DND-41 (cell line): ENCODE data around the gene TPM3.

Source experiments
- ATAC-seq: fragments of 200-7000 bp; cut with Tn5 transposase; 3 replicates; pipeline ENCODE4 v1.9.1; 2021; ENCODE audit warnings: low read depth; ENCODE audit not compliant: insufficient read depth
- DNase-seq: peaks from one replicate; pipeline ENCODE4 v3.0.0-alpha.2; 2020
- H2AFZ ChIP-seq: 2 replicates; pipeline ENCODE4 v1.6.0; 2012; ENCODE audit warnings: low read depth, low read length
- H3K27ac ChIP-seq: 2 replicates; pipeline ENCODE4 v1.5.1; 2012; ENCODE audit warnings: low read length, inconsistent platforms
- H3K27me3 ChIP-seq: fragments of 200-600 bp; sonication (generic); 2 replicates; pipeline ENCODE4 v1.6.0; 2012; ENCODE audit warnings: low read length, mild to moderate bottlenecking, inconsistent platforms; ENCODE audit not compliant: insufficient read depth, poor library complexity
- H3K36me3 ChIP-seq: 2 replicates; pipeline ENCODE4 v1.5.1; 2012; ENCODE audit warnings: low read length, inconsistent platforms; ENCODE audit not compliant: insufficient read depth
- H3K4me1 ChIP-seq: 2 replicates; pipeline ENCODE4 v1.5.1; 2012; ENCODE audit warnings: mild to moderate bottlenecking, low read length; ENCODE audit not compliant: insufficient read depth
- H3K4me2 ChIP-seq: 2 replicates; pipeline ENCODE4 v1.6.0; 2012; ENCODE audit warnings: mild to moderate bottlenecking, moderate library complexity, low read length, inconsistent platforms; ENCODE audit not compliant: insufficient read depth
- H3K4me3 ChIP-seq, 2 experiments: fragments of 200-600 bp in 1 of 2; shearing (Covaris generic) in 1 of 2; 2 replicates each; pipeline ENCODE4 v1.5.1; 2012 to 2016; ENCODE audit warnings: inconsistent platforms in 2 of 2, low read length in 2 of 2, mild to moderate bottlenecking in 2 of 2, low read depth in 1 of 2, moderate library complexity in 1 of 2
- H3K79me2 ChIP-seq: 2 replicates; pipeline ENCODE4 v1.6.0; 2012; ENCODE audit warnings: low read length, inconsistent platforms; ENCODE audit not compliant: insufficient read depth
- H3K9ac ChIP-seq: 2 replicates; pipeline ENCODE4 v1.6.0; 2012; ENCODE audit warnings: low read depth, mild to moderate bottlenecking, inconsistent platforms, low read length, moderate library complexity
- H3K9me3 ChIP-seq: 2 replicates; pipeline ENCODE4 v1.5.1; 2012; ENCODE audit warnings: low read length, moderate library complexity, mild to moderate bottlenecking, inconsistent platforms; ENCODE audit not compliant: insufficient read depth, severe bottlenecking
- H4K20me1 ChIP-seq: 2 replicates; pipeline ENCODE4 v1.6.0; 2012; ENCODE audit warnings: low read length; ENCODE audit not compliant: insufficient read depth
- EZH2 ChIP-seq: IDR thresholded peaks from 3 replicates; pipeline ENCODE4 v1.6.1; 2012; ENCODE audit warnings: borderline replicate concordance, low read depth, mild to moderate bottlenecking, moderate library complexity, low read length, inconsistent platforms; ENCODE audit not compliant: severe bottlenecking
- TF ChIP-seq, protein P1 (sequence below): IDR thresholded peaks from 2 replicates; pipeline ENCODE4 v1.5.1; 2012; ENCODE audit warnings: borderline replicate concordance, low read length, moderate library complexity, mild to moderate bottlenecking; ENCODE audit not compliant: poor library complexity, severe bottlenecking; ENCODE audit errors: extremely low read depth

The TPM3 gene

DNA sequence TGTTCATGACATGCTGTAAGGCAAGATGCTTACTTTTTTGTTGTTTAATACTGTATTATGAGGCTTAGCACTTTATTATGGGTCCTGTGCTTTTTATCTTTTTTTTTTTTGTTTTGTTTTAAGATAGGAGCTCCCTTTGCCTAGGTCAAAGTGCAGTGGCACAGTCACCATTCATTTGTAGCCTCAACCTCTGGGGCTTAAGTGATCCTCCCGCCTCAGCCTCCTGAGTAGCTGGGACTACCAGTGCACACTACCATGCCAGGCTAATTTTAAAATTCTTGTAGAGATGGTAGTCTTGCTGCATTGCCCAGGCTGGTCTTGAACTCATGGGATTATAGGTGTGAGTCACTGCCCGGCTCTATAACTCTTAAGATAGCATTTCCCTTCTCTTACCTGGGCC is 33.5 kb upstream of the TPM3 start:
- no peak for DNase-seq
- Histone ChIP-seq H2AFZ (no peak overlapping the region), H3K79me2 (peaks cover 97% of the 10 kb centered on the region), H3K4me3 (no peak overlapping the region), H4K20me1 (peaks cover 60% of the 10 kb centered on the region), H3K36me3 (peaks cover 74% of the 10 kb centered on the region), H3K27ac (no peak overlapping the region), H3K9me3 (no peaks in the 10 kb centered on the region), H3K4me2 (peak overlapping the region; percentile 20; the same call in 1 of the 2 replicates), H3K4me1 (peaks cover 38% of the 10 kb centered on the region), H3K9ac (no peak overlapping the region), H3K27me3 (no peaks in the 10 kb centered on the region)
- no peak for ATAC-seq
- no peak for TF ChIP-seq EZH2
- TF ChIP-seq, protein P1, sequence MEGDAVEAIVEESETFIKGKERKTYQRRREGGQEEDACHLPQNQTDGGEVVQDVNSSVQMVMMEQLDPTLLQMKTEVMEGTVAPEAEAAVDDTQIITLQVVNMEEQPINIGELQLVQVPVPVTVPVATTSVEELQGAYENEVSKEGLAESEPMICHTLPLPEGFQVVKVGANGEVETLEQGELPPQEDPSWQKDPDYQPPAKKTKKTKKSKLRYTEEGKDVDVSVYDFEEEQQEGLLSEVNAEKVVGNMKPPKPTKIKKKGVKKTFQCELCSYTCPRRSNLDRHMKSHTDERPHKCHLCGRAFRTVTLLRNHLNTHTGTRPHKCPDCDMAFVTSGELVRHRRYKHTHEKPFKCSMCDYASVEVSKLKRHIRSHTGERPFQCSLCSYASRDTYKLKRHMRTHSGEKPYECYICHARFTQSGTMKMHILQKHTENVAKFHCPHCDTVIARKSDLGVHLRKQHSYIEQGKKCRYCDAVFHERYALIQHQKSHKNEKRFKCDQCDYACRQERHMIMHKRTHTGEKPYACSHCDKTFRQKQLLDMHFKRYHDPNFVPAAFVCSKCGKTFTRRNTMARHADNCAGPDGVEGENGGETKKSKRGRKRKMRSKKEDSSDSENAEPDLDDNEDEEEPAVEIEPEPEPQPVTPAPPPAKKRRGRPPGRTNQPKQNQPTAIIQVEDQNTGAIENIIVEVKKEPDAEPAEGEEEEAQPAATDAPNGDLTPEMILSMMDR = no peak

- Histone ChIP-seq H2AFZ (no peak overlapping the region), H3K27ac (no peak overlapping the region), H3K27me3 (no peaks in the 10 kb centered on the region), H3K36me3 (peaks cover 66% of the 10 kb centered on the region), H3K4me2 (peak overlapping the region; percentile 88), H3K9me3 (no peaks in the 10 kb centered on the region), H3K79me2 (peaks cover 98% of the 10 kb centered on the region), H3K9ac (peak overlapping the region; percentile 12; the same call in 1 of the 2 replicates), H3K4me3 (no peak overlapping the region; a peak in 1 of 4 replicates), H4K20me1 (peaks cover 56% of the 10 kb centered on the region), H3K4me1 (peaks cover 49% of the 10 kb centered on the region)
- ATAC-seq (no peak), DNase-seq (no peak)
- TF ChIP-seq EZH2 = no peak
- TF ChIP-seq, protein P1 = no peak
Observed at GRCh38 chr1:154223621-154224020, 31.7 kb upstream of the TPM3 start.

- Histone ChIP-seq H3K4me1 (peaks cover 56% of the 10 kb centered on the region), H2AFZ (no peak overlapping the region), H3K9me3 (no peaks in the 10 kb centered on the region), H3K36me3 (peaks cover 66% of the 10 kb centered on the region), H3K27me3 (no peaks in the 10 kb centered on the region), H3K9ac (peak overlapping the region; percentile 93; the same call in 1 of the 2 replicates), H3K4me2 (peak overlapping the region; percentile 88), H3K4me3 (peak overlapping the region in 1 of 2 experiments; percentile 89; a peak in 1 of 4 replicates), H4K20me1 (peaks cover 56% of the 10 kb centered on the region), H3K27ac (no peak overlapping the region), H3K79me2 (peaks cover 98% of the 10 kb centered on the region)
- DNase-seq = no peak
- no peak for ATAC-seq
- TF ChIP-seq EZH2 = no peak
- TF ChIP-seq, protein P1 = no peak
Observed at GRCh38 chr1:154222918-154223317, 31.0 kb upstream of the TPM3 start.

DNA sequence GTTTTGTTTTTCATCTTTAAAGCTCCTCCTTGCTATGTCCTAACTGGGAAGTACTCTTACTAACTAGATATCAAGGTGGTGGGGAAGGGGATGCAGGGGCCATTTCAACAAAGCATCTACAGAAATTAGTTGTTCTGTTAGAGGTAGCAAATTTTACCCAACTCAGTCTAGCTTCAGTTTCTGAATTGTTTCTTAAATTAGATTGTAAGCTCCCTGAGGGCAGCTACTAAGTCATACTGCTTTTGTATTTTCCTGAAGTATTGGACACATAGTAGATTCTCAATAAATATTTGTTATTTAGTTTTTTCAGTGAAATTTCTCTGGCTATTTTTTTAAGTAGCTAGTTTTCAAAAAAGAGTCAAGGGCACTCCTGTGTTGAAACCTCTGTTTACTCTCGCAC is 30.6 kb upstream of the TPM3 start:
- H3K27ac ChIP-seq = peak overlapping the region; percentile 92; the same call in 1 of the 2 replicates
- H3K9ac ChIP-seq = peak overlapping the region; percentile 93
- peak overlapping the region; percentile 83 to 89; a peak in 3 of 4 replicates for H3K4me3 ChIP-seq
- no peaks in the 10 kb centered on the region for H3K9me3 ChIP-seq
- H2AFZ ChIP-seq = no peak overlapping the region
- H3K36me3 ChIP-seq = peaks cover 66% of the 10 kb centered on the region
- peaks cover 60% of the 10 kb centered on the region for H3K4me1 ChIP-seq
- ATAC-seq = no peak
- H3K79me2 ChIP-seq = peaks cover 98% of the 10 kb centered on the region
- H3K27me3 ChIP-seq = no peaks in the 10 kb centered on the region
- TF ChIP-seq EZH2 = no peak
- TF ChIP-seq, protein P1 = no peak
- peak overlapping the region; percentile 88 for H3K4me2 ChIP-seq
- peaks cover 56% of the 10 kb centered on the region for H4K20me1 ChIP-seq
- no peak for DNase-seq
